Endothelial cell of umbilical vein (primary cell): ENCODE data around the gene SLC49A4. TPM values are rescaled to one million over a fixed set of nuclear protein-coding genes. Genes with fewer than 3 reads are reported as not detected.

Experiments
- BruUV-seq: library from RNA; stranded (reverse); fragments of 400-500 nt; replicated peaks from 2 replicates; lab custom pipeline; 2021; lab: Mats Ljungman, UMichigan
- CTCF ChIA-PET: fragments of 300-600, 350-600 bp; sonication (Branson Sonifier 250); formaldehyde crosslinking; loops from one replicate; lab custom pipeline; 2021; ENCODE audit warnings: antibody characterized with exemption, inconsistent platforms; lab: Charles Lee
- POLR2A ChIA-PET: fragments of 300-600, 350-600 bp; sonication (Branson Sonifier 250); formaldehyde crosslinking; loops from one replicate; lab custom pipeline; 2021; ENCODE audit warnings: antibody characterized with exemption, inconsistent platforms; lab: Charles Lee
- DNase-seq: peaks from one replicate; pipeline ENCODE4 v3.0.0-alpha.2; 2011; ENCODE audit warnings: low read depth, low spot score
- FAIRE-seq: peaks from 2 replicates; lab custom pipeline; 2011; peaks lifted over from hg19 to GRCh38; lab: Jason Lieb, UNC
- H2AFZ ChIP-seq: 2 replicates; pipeline ENCODE4 v1.6.0; 2012; ENCODE audit warnings: low read depth, low read length, control low read depth, inconsistent platforms
- H3K27ac ChIP-seq: 2 replicates; pipeline ENCODE4 v1.5.1; 2011; ENCODE audit warnings: low read depth, mild to moderate bottlenecking, control low read depth, low read length, moderate library complexity; ENCODE audit not compliant: insufficient read depth
- H3K27me3 ChIP-seq, 2 experiments: 2 replicates each; pipeline versions ENCODE4 v1.6.0 to v1.6.1; 2011; ENCODE audit warnings: low read length in 2 of 2, mixed read lengths in 1 of 2; ENCODE audit not compliant: control insufficient read depth in 2 of 2, insufficient read depth in 2 of 2
- H3K36me3 ChIP-seq, 2 experiments: 2 replicates in 1 of 2; 3 replicates in 1 of 2; pipeline ENCODE4 v1.5.1; 2011; ENCODE audit warnings: low read length in 2 of 2, mild to moderate bottlenecking in 1 of 2, moderate library complexity in 1 of 2; ENCODE audit not compliant: control insufficient read depth in 2 of 2, insufficient read depth in 2 of 2; ENCODE audit errors: extremely low read depth in 1 of 2
- H3K4me1 ChIP-seq: 3 replicates; pipeline ENCODE4 v1.5.1; 2011; ENCODE audit warnings: mild to moderate bottlenecking, low read length; ENCODE audit not compliant: control insufficient read depth, insufficient read depth; ENCODE audit errors: extremely low read depth
- H3K4me2 ChIP-seq: 2 replicates; pipeline ENCODE4 v1.6.1; 2011; ENCODE audit warnings: low read length, control low read depth, mixed read lengths; ENCODE audit not compliant: insufficient read depth
- H3K4me3 ChIP-seq, 3 experiments: fragments of 200-600 bp in 1 of 3; sonication (generic), shearing (Covaris generic) in 1 of 3; replicated peaks in 1 of 3; 2 replicates each; pipeline ENCODE4 v1.5.1; 2011 to 2016; ENCODE audit warnings: control low read depth in 3 of 3, low read length in 3 of 3, mild to moderate bottlenecking in 2 of 3, inconsistent platforms in 1 of 3, low read depth in 1 of 3, moderate library complexity in 1 of 3; ENCODE audit not compliant: insufficient read depth in 1 of 3
- H3K79me2 ChIP-seq: 2 replicates; pipeline ENCODE4 v1.6.0; 2012; ENCODE audit warnings: low read length, inconsistent platforms; ENCODE audit not compliant: control insufficient read depth, insufficient read depth
- H3K9ac ChIP-seq: replicated peaks from 2 replicates; pipeline ENCODE3; 2011; ENCODE audit warnings: low read length, control low read depth; ENCODE audit not compliant: insufficient read depth; ENCODE audit errors: extremely low read depth
- H3K9me1 ChIP-seq: replicated peaks from 3 replicates; pipeline ENCODE4 v1.6.0; 2011; ENCODE audit warnings: mild to moderate bottlenecking, low read length; ENCODE audit not compliant: control insufficient read depth, insufficient read depth; ENCODE audit errors: extremely low read depth
- H3K9me3 ChIP-seq: replicated peaks from 2 replicates; pipeline ENCODE4 v1.5.1; 2012; ENCODE audit warnings: low read length, inconsistent platforms; ENCODE audit not compliant: control insufficient read depth, insufficient read depth
- H4K20me1 ChIP-seq: replicated peaks from 2 replicates; pipeline ENCODE3; 2011; ENCODE audit warnings: mild to moderate bottlenecking, low read length; ENCODE audit not compliant: control insufficient read depth, insufficient read depth; ENCODE audit errors: extremely low read depth
- CTCF ChIP-seq, 2 donors: IDR thresholded peaks; 1 replicate in 1 of 2; 2 replicates in 1 of 2; pipeline ENCODE4 v1.5.1; 2011; ENCODE audit warnings: low read length in 2 of 2, mild to moderate bottlenecking in 2 of 2, moderate library complexity in 2 of 2, control low read depth in 1 of 2, inconsistent platforms in 1 of 2, low read depth in 1 of 2; ENCODE audit not compliant: insufficient read depth in 1 of 2; ENCODE audit errors: extremely low read depth in 1 of 2
- EZH2 ChIP-seq: IDR thresholded peaks from 2 replicates; pipeline ENCODE4 v1.6.1; 2012; ENCODE audit warnings: borderline replicate concordance, low read depth, mild to moderate bottlenecking, moderate library complexity, low read length, inconsistent platforms; ENCODE audit not compliant: severe bottlenecking
- FOS ChIP-seq: IDR thresholded peaks from 2 replicates; pipeline ENCODE4 v1.6.1; 2011; ENCODE audit warnings: mild to moderate bottlenecking, low read length, moderate library complexity, borderline replicate concordance; ENCODE audit not compliant: insufficient read depth
- GATA2 ChIP-seq: IDR thresholded peaks from 2 replicates; pipeline ENCODE4 v1.7.0; 2011; ENCODE audit warnings: low read depth, mild to moderate bottlenecking, moderate library complexity, mixed read lengths, low read length; ENCODE audit not compliant: insufficient read length, insufficient read depth
- JUN ChIP-seq: IDR thresholded peaks from 2 replicates; pipeline ENCODE4 v1.6.1; 2011; ENCODE audit warnings: borderline replicate concordance, low read depth; ENCODE audit not compliant: insufficient read length, insufficient read depth
- MAX ChIP-seq: IDR thresholded peaks from 2 replicates; pipeline ENCODE4 v1.6.1; 2011; ENCODE audit not compliant: insufficient read depth, insufficient read length
- MYC ChIP-seq: IDR thresholded peaks from one replicate; pipeline ENCODE4 v1.6.1; 2011; ENCODE audit warnings: mild to moderate bottlenecking, low read depth, low read length
- POLR2A ChIP-seq: IDR thresholded peaks from 2 replicates; pipeline ENCODE4 v1.6.1; 2012; ENCODE audit warnings: low read depth, mild to moderate bottlenecking, control low read depth, low read length
- POLR2AphosphoS5 ChIP-seq: IDR thresholded peaks from 2 replicates; pipeline ENCODE4 v1.6.1; 2012; ENCODE audit warnings: low read depth, mild to moderate bottlenecking, control low read depth, low read length, moderate library complexity; ENCODE audit not compliant: insufficient read depth
- dilution Hi-C: fragments of 300-500 bp; cut with MboI; formaldehyde crosslinking; loops from one replicate; pipeline ENCODE4 v1.15.0; 2019; ENCODE audit warnings: low sequenced_read_pairs; ENCODE audit not compliant: extremely low pct_ligation_motif_present
- intact Hi-C: fragments of 100-400 bp; cut with micrococcal nuclease; formaldehyde crosslinking; loops from one replicate; pipeline ENCODE4 v1.10.0; 2022
- polyA plus RNA-seq, 4 experiments: library from polyadenylated mRNA; depleted of rRNA in 3 of 4; stranded (reverse) in 3 of 4; unstranded in 1 of 4; fragments of >200 nt; gene quantifications; 2 replicates each; pipeline versions ENCODE4 v1.2.1 to v1.2.3, GENCODE V29; 2011 to 2012; ENCODE audit warnings: missing spikeins in 1 of 4
- total RNA-seq: library from RNA; stranded (reverse); gene quantifications from 2 replicates; pipeline ENCODE4 v1.2.3, GENCODE V29; 2021

Gene SLC49A4
- total and polyA plus RNA-seq, 2 donors (not counting 3 experiments of a cell fraction or from before 2014, with no cell fraction given): 10.9 to 11.6 TPM

- intact Hi-C loops: no loop called here
- CTCF ChIA-PET: interaction anchor here (0.6 kb wide), 1 partner anchor 10 kb away, joined by 3 read pairs; no protein-coding TSS in a partner anchor
Observed at GRCh38 chr3:122760453-122761271, 34.2 kb upstream of the SLC49A4 start.

More at GRCh38 chr3:122760453-122761271, 34.2 kb upstream of the SLC49A4 start:
- dilution Hi-C loops: no loop called here
- no peaks in the 10 kb centered on the region for H3K79me2 ChIP-seq
- no peak overlapping the region for H3K4me2 ChIP-seq
- no peaks in the 10 kb centered on the region for H3K27me3 ChIP-seq
- POLR2A ChIA-PET: no interaction called here
- no TSS peak for BruUV-seq
- no peaks in the 10 kb centered on the region for H3K9me1 ChIP-seq
- no peak overlapping the region for H2AFZ ChIP-seq
- no peak overlapping the region for H3K4me3 ChIP-seq
- H4K20me1 ChIP-seq: peaks cover 2% of the 10 kb centered on the region
- DNase-seq (no peak), FAIRE-seq (no peak)
- H3K4me1 ChIP-seq: no peaks in the 10 kb centered on the region
- no peaks in the 10 kb centered on the region for H3K9me3 ChIP-seq
- TF ChIP-seq JUN (no peak), MAX (no peak), FOS (no peak), POLR2AphosphoS5 (no peak), CTCF (IDR thresholded peaks at IDR 0.05; ENCODE audit: extremely low read depth in 1 of 2, insufficient read depth in 1 of 2, low read depth in 1 of 2, low read length in 2 of 2) (no peak), GATA2 (no peak), EZH2 (no peak), POLR2A (no peak), MYC (no peak)
- no peak overlapping the region for H3K27ac ChIP-seq
- no peaks in the 10 kb centered on the region for H3K36me3 ChIP-seq
- H3K9ac ChIP-seq: no peak overlapping the region
